GM12873 (cell line): ENCODE measurements around the gene FGB.

Experiments
- TF ChIP-seq, protein P1 (sequence below): IDR thresholded peaks from 2 replicates; pipeline ENCODE4 v1.5.1; 2012; ENCODE audit warnings: low read depth, mild to moderate bottlenecking, moderate library complexity, low read length, control low read depth; ENCODE audit not compliant: insufficient read depth; ENCODE audit errors: missing control alignments

Gene FGB

DNA sequence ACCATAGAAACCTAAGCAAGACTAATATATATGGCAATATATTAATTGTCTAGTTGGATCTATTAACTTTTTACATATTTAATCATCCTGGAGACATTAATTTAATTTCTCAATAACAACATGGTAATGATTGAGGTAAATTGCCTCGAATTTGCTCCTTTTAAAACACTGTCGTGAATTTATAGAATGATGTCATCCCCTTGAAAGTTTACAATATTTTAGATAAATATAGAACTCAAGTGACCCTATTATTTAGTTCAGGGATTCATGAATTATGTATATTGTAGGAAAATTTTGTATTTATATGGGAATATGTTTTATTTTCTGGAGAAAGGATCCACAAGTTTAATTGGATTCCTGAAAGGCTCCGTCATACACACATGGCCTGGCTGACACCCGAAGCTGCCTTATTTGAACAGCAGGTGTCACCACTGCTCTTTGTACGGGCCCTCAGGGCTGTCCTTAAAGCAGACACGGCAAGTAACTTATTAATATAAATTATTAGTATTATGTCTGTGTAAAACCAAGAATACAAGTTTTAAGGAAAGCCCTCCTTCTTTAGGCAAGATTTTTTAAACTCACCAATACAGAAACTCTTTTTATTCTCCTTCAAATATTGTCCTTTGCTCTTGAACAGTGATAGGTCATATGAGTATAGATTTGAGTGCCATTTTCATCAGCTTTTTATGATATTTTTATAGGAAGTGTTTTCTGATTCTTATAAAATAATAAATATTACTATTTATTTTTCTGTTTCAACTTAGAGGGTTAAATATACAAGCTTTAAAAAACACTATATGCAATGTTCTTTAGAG, 10.7 kb upstream of the FGB start:
- TF ChIP-seq, protein P1, sequence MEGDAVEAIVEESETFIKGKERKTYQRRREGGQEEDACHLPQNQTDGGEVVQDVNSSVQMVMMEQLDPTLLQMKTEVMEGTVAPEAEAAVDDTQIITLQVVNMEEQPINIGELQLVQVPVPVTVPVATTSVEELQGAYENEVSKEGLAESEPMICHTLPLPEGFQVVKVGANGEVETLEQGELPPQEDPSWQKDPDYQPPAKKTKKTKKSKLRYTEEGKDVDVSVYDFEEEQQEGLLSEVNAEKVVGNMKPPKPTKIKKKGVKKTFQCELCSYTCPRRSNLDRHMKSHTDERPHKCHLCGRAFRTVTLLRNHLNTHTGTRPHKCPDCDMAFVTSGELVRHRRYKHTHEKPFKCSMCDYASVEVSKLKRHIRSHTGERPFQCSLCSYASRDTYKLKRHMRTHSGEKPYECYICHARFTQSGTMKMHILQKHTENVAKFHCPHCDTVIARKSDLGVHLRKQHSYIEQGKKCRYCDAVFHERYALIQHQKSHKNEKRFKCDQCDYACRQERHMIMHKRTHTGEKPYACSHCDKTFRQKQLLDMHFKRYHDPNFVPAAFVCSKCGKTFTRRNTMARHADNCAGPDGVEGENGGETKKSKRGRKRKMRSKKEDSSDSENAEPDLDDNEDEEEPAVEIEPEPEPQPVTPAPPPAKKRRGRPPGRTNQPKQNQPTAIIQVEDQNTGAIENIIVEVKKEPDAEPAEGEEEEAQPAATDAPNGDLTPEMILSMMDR: peak; percentile 75

DNA sequence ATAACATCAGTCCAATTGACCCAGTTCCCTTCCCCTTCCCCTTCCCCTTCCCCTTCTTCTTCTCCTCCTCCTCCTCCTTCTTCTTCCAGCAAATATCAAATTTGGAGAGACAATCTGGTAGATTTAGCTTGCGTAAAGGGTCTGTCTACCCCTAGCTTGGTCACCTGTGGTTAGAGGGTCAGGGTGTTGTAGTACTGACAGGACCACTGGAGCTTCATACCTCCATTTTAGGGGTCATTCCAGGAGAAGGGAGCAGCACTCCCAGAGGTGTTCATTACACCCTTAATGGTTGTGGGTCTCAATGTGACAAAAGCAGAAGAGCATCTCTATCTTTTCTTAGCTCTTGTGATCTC, 3.7 kb upstream of the FGB start:
- TF ChIP-seq, protein P1: no peak

DNA sequence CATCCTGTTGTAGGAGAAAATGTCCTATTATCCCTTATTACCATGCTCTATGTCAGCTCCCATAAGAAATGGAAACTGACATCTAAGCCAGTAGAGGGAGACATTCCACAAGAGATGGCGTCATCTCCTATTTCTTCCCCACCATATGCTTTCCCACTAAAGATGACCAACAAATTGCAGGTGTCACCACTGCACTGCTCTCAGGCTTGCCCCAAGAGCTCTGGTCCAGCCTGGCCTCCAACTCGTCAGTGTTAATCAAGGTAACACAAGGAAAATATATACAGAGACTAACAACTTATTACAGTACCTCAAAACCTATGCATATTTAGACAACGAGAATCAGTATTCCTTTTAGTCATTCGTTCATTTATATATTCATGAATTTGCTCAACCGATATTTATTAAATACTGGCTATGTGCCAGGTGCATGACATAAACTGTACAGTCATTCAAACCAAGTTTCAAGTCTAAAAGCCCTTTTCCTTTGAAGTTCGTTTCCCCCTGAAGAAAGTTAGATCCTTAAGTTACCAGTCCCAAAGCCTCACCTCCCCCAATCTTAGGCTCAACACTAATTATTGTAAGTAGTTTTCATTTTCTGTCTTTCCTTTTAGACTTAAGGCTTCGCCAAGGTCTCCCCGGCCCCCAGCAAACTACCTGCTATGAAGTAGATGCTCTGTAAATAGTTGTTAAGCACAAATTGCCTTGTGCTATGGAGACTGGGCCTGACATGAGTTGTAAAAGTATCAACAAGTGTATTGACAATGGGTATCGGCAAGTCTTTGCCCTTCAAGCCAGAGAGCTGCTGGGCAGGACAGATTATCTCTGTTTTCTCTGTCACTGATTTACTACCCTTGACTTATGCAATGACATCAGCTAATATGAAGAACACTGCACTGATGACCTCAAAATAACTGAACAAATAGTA, 3.1 kb upstream of the FGB start:
- TF ChIP-seq, protein P1: peak; percentile 68

DNA sequence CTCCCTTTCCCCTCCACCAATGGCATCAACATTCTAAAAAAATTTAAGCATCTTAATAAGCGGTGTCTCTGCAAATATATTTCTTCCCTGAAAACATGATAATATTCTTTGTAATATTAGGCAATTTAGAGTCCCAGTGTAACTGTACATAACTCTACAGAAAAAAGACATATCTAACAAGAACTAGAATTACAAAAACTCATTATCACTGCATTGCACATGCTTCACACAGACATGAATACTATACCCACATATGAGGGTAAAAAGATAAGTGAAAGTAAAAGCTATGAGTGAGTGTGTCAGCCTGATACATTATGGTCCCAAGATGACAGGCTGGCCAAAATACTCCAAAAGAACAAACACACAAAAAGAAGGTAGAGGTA, 2.4 kb upstream of the FGB start:
- TF ChIP-seq, protein P1: no peak

DNA sequence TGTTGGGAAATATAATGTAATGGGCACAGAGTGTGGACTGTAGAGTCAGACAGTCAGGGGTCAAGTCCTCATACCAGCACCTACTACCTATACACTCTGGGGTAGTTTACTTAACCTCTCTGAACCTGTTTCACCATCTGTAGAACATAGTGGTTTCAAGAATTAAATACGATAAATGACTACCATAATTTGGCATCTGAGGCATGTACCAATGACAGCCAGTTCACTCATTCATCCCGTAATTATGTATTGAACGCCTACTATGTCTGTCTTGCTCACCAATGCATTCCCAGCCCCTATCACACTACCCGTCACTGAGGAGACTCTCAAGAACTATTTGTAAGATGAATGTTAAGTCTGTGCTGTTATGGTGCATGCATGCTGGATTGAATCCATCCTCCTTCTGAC, 2.0 kb upstream of the FGB start:
- TF ChIP-seq, protein P1: no peak

DNA sequence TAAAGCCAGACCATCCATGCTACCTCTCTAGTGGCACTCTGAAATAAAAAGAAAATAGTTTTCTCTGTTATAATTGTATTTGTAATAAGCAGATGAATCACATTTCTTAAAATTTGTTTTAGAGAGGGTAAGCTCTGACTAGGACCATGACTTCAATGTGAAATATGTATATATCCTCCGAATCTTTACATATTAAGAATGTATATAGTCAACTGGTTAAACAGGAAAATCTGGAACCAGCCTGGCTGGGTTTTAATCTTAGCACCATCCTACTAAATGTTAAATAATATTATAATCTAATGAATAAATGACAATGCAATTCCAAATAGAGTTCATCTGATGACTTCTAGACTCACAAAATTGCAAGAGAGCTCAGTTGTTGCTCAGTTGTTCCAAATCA, 1.5 kb downstream of the FGB start:
- TF ChIP-seq, protein P1: no peak

DNA sequence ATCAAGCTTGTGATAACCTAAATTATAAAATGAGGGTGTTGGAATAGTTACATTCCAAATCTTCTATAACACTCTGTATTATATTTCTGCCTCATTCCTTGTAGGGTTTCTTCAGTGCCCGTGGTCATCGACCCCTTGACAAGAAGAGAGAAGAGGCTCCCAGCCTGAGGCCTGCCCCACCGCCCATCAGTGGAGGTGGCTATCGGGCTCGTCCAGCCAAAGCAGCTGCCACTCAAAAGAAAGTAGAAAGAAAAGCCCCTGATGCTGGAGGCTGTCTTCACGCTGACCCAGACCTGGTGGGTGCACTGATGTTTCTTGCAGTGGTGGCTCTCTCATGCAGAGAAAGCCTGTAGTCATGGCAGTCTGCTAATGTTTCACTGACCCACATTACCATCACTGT, 2.9 kb downstream of the FGB start:
- TF ChIP-seq, protein P1: no peak
